Testis (tissue), 2 donors: Measurements from ENCODE around the gene MARCOL.

Source experiments
- POLR2A ChIP-seq: fragments of 450-650 bp; IDR thresholded peaks from one replicate; pipeline ENCODE4 v1.6.1; 2017; ENCODE audit warnings: antibody characterized with exemption, mild to moderate bottlenecking, moderate library complexity
- TF ChIP-seq, protein P1 (sequence below), 3 experiments: fragments of 450-650 bp in 2 of 3; fragments of 200-600 bp in 1 of 3; sonication (generic) in 1 of 3; IDR thresholded peaks; one replicate each; pipeline ENCODE4 v1.5.1; 2016 to 2019; ENCODE audit warnings: antibody characterized with exemption in 3 of 3, mild to moderate bottlenecking in 2 of 3, moderate library complexity in 1 of 3

DNA sequence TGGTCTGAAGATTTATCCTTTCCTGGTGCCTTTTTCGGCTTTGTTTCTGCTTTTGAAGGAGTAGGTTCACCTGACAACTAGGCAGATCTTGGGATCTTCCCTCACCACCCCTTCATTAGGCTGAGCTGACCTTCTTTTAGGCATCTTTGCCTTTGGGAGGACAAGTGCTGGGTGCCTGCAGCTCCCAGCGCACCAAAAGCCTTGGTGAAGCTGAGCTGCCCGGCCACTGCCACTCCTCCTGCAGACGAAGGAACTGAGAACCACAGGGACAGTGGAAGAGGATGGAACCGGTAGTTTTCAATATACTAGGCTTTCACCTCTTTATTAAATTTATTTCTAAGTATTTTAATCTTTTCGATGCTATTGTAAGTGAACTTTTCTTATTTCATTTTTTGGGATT is 16.8 kb upstream of the MARCOL start:
- TF ChIP-seq, protein P1, sequence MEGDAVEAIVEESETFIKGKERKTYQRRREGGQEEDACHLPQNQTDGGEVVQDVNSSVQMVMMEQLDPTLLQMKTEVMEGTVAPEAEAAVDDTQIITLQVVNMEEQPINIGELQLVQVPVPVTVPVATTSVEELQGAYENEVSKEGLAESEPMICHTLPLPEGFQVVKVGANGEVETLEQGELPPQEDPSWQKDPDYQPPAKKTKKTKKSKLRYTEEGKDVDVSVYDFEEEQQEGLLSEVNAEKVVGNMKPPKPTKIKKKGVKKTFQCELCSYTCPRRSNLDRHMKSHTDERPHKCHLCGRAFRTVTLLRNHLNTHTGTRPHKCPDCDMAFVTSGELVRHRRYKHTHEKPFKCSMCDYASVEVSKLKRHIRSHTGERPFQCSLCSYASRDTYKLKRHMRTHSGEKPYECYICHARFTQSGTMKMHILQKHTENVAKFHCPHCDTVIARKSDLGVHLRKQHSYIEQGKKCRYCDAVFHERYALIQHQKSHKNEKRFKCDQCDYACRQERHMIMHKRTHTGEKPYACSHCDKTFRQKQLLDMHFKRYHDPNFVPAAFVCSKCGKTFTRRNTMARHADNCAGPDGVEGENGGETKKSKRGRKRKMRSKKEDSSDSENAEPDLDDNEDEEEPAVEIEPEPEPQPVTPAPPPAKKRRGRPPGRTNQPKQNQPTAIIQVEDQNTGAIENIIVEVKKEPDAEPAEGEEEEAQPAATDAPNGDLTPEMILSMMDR (IDR thresholded peaks at IDR 0.05): no peak
- no peak for TF ChIP-seq POLR2A
